GM21526 (cell line): Measurements from ENCODE around the gene ZNRF3.

Experiments used
- ATAC-seq: cut with Tn5 transposase; IDR thresholded peaks from one replicate; pipeline ENCODE4 v1.9.1; 2021; ENCODE audit warnings: moderate library complexity; ENCODE audit not compliant: unreplicated experiment, low FRiP score

Gene ZNRF3

GRCh38 chr22:28978863-28979796 lies 95.8 kb downstream of the ZNRF3 start:
- ATAC-seq: no peak

DNA sequence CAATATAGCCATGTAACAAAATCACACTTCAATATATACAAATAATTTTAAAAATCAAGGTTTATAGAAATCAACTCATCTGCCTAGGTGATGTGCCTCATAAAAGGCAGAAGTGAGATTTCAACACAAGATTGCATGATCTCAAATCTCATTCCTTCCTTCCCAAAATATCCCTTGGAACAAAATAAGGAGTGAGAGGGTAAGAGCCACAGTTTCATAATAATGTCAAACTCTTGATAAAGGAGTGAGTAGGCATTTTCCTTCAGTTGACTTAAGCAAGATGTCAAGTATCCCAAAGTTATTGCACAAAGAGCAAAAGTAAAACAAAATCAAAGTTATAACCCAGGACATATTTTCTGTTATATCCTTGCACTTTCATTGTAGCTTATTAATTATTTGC lies 97.0 kb downstream of the ZNRF3 start:
- ATAC-seq: no peak

DNA sequence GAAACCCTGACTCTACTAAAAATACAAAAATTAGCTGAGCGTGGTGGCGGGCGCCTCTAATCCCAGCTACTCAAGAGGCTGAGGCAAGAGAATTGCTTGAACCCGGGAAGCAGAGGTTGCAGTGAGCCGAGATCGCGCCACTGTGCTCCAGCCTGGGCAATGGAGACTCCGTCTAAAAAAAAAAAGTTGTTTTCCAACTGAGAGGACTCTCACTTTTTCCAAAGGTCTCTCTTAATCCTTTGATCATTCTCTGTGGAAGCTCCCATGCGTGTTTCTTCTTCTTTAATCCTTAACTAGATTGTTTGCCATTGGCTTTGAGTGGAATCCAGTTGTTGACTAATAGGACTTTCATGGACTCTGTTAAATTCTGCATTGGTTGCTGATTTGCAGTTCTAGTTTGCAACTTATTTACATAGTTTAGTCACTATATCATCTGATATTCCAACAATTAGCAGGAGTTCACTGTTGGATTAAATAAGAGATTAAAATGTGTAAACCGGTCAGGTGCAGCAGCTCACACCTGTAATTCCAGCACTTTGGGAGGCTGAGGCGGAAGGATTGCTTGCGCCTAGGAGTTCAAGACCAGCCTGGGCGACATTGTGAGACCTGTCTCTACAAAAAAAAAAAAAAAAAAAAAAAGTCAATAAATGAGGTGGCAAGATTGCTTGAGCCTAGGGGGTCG lies 98.6 kb downstream of the ZNRF3 start:
- ATAC-seq: no peak

- no peak for ATAC-seq
Observed at GRCh38 chr22:28983190-28983589, 99.8 kb downstream of the ZNRF3 start.

- ATAC-seq: no peak
Observed at GRCh38 chr22:28983788-28984441, 100.5 kb downstream of the ZNRF3 start.

DNA sequence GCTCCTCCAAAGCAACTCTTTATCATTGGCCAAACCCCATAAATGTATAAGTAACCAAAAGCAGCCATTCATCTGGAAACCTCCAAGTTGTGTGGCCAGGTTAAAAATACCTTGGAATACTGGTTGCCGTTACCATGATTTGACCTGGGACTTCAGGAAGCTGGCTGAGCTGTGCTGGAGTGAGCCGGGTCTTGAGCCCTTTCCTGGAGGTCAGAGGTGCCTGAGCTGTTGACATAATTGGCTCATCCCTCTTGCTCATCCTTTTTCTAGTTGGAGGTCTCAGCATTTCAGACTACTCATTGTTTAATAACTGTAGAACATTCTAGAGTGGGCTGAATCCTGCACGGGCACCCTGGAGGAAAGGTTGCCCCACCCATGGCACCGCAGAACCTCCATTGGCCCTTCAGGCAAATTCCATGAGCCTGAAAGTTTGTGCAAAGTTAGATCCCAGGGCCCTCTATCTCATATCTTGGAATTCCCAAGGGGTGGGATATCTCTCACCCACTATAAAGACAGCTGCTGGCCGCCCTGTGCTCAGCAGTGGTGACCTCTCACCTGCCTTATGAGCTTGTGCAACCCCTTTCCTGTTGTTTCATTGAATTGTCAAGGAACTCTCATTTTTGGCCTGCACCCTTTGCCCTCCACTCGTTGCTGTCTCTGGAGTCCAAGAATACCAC lies 101.2 kb downstream of the ZNRF3 start:
- no peak for ATAC-seq

DNA sequence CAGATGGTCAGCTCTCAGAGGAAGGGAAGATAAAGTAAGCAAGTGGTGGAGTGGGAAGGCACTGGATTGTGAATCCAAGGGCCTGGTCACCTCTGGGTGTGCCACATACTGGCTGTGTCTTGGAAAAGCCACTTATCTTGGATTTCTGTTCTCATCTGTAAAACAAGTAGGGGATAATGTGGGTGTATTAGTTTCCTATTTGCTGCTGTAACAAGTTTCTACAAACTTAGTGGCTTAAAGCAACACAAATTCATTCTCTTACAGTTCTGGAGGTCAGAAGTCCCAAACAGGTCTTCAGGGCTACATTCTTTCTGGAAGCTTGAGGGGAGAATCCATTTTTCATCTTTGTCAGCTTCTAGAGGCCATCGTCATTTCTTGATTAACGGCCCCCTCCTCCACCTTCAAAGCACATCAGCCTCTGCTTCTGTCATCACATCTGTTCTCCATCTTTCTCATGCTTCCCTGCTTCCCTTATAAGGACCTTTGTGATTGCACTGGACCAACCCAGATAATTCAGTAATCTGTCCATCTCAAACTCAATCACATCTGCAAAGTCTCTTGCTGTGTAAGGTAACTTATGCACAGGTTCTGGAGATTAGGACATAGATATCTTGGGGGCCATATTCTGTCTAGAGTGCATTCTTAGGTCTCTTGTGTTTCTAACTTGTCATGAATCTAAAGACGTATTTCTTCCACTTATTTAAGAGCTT lies 102.4 kb downstream of the ZNRF3 start:
- ATAC-seq: no peak

- ATAC-seq: no peak
Observed at GRCh38 chr22:28986366-28986765, 103.0 kb downstream of the ZNRF3 start.

DNA sequence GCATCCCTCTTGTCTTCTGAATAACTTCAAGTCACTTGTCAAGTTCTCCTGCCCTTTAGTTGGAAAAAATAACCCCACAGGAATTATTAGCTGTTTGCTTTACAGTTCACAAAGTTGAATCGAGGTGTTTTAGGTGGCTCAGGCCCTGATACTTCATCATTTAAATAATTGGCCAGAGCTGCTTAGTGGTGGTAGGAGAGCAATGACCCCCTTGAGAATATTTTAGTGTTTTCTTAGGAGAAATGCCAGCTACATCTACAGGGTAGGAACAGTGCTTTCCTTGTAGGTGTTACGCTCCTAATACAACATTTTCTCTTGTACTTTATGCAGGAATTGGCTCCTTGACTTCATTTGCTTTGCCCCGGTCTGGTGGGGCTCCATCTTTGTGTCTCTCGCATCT lies 105.1 kb downstream of the ZNRF3 start:
- ATAC-seq: no peak

- ATAC-seq: no peak
Observed at GRCh38 chr22:28989035-28989464, 105.7 kb downstream of the ZNRF3 start.

DNA sequence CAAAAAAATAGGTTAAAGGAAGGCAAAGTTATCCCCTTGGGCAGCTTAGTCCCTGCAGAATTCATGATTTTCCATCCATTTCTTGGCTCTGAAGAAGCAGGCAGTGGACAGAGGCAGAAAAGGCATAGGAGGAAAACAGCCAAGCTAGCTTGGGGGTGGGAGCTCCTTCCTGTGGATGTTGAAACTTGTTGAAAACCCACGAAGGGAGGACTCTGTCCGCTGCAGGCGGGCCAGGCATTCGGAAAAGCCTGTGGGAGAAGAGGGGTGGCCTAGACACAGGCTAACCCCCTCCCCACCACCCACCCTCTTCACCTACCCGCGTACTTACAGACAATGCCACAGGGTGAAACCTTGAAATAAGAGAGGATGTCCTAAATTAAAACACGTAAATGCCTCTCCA lies 106.1 kb downstream of the ZNRF3 start:
- ATAC-seq: no peak

- ATAC-seq: no peak
Observed at GRCh38 chr22:28989912-28990311, 106.5 kb downstream of the ZNRF3 start.

- no peak for ATAC-seq
Observed at GRCh38 chr22:28992565-28993356, 109.4 kb downstream of the ZNRF3 start.

- no peak for ATAC-seq
Observed at GRCh38 chr22:28994522-28994921, 111.2 kb downstream of the ZNRF3 start.

DNA sequence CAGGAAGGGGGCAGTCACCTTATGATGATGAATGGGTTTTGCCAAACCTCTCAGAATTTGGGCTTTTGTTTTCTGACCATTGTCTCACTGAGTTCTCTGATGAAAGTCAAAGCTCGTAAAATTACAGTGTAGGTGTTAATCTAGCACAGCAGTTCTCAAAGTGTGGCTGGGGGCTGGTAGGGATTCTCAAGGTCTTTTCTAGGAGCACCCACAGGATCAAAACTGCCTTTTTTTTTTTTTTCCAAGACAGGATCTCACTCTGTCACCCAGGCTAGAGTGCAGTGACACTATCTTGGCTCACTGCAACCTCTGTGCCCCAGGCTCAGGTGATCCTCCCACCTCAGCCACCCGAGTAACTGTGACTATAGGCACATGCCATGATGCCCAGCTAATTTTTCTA lies 112.2 kb downstream of the ZNRF3 start:
- no peak for ATAC-seq

DNA sequence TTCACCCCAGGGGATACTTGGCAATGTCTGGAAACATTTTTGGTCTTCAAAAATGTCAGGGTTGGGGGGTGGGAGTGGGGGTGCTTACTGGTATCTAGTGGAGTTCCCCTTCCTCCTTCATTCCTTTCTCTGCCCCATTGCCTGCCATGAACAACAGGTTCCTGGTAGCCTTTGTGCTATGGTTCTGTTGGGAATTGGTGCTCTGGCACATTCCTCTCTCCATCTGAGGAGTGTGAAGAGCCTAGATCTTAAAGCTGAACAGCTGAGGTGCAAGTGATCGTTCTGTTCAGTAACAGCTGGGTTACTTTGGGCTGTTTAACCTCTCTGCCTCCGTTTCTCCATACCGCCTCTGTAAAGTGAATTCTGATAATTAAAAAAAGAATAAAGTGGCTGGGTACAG lies 114.0 kb downstream of the ZNRF3 start:
- ATAC-seq: no peak

GRCh38 chr22:28998681-28999080 lies 115.3 kb downstream of the ZNRF3 start:
- ATAC-seq: no peak

DNA sequence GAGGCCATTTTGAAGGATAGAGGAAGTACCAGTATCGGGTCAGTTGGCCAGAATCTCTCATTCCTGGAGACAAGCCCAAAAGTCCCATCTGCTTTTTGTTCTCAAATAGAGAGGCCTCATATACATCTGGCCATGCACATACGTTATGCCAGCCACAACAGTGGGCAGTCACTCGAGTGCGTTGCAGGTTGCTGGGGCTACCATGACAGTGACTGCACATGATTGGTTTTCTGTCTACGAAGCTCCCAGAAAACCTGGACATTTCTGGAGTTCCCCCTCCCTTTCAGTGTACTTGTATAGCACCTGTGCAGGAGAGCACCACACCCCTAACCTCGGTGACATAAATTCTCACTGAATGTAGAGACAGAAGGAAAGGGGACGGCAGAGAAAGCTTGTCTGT lies 116.1 kb downstream of the ZNRF3 start:
- ATAC-seq: no peak

DNA sequence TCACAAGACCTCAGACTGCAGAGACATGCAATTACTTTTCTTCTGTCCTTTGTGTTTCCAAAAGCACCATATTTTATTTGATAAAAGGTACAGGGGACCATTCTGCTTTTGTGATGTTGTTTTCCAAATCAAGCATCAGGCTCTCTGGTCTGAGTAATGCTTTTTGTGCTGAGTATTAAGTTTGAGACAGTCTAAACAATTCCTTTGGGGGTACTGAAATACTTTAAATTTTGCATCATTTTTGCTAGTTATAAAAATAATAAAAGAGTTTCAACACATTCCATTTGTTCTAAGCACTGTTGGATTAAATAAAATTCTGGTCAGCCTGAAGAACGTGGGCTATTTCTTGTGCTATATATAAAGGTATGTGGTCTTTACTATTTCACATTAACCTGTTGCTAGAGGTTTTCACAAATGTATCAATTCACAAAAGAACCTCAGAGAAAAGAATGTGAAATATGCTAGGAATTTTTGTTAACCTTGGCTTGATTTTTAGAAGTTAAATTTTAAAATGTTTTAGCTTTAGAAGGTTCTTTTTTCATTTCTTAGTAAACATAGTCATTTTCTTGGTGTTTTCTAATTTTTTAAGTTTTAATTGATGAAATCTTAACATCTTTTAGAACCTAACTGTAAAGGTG lies 116.7 kb downstream of the ZNRF3 start:
- ATAC-seq: no peak
